HL-60/S4 (cell line): Measurements from ENCODE around the gene FCN2.

Experiments
- in situ Hi-C: fragments of 300-500 bp; cut with MboI; formaldehyde crosslinking; loops from 2 replicates; pipeline ENCODE4 v1.14.3; 2022; ENCODE audit warnings: low sequenced_read_pairs

FCN2 gene

GRCh38 chr9:134908524-134909309, 28.1 kb downstream of the FCN2 start:
- in situ Hi-C loops: no loop called here

GRCh38 chr9:134909511-134910481, 29.2 kb downstream of the FCN2 start:
- in situ Hi-C loops: no loop called here

- in situ Hi-C loops: no loop called here
These were observed 31.7 kb downstream of the FCN2 start for GRCh38 chr9:134912126-134912840.

- in situ Hi-C loops: no loop called here
These were observed 32.6 kb downstream of the FCN2 start for GRCh38 chr9:134913041-134913712.

- in situ Hi-C loops: no loop called here
These were observed 33.3 kb downstream of the FCN2 start for GRCh38 chr9:134913713-134914500.

- in situ Hi-C loops: no loop called here
These were observed 33.9 kb downstream of the FCN2 start for GRCh38 chr9:134914501-134914834.

GRCh38 chr9:134915046-134915985, 34.7 kb downstream of the FCN2 start:
- in situ Hi-C loops: no loop called here

- in situ Hi-C loops: no loop called here
These were observed 35.6 kb downstream of the FCN2 start for GRCh38 chr9:134916161-134916665.

GRCh38 chr9:134917431-134918373, 37.1 kb downstream of the FCN2 start, which contains the start of gene FCN1:
FCN1 (minus strand) TSS chr9:134917912; CDS start chr9:134917871, 41 bp downstream.
- in situ Hi-C loops: no loop called here

GRCh38 chr9:134918646-134919045, 38.0 kb downstream of the FCN2 start:
- in situ Hi-C loops: no loop called here

GRCh38 chr9:134919303-134919702, 38.7 kb downstream of the FCN2 start:
- in situ Hi-C loops: no loop called here

- in situ Hi-C loops: no loop called here
These were observed 41.7 kb downstream of the FCN2 start for GRCh38 chr9:134922066-134922931.

GRCh38 chr9:134922932-134923240, 42.3 kb downstream of the FCN2 start:
- in situ Hi-C loops: no loop called here

GRCh38 chr9:134923466-134923865, 42.9 kb downstream of the FCN2 start:
- in situ Hi-C loops: no loop called here

- in situ Hi-C loops: no loop called here
These were observed 44.5 kb downstream of the FCN2 start for GRCh38 chr9:134925011-134925511.

GRCh38 chr9:134928436-134929192, 48.0 kb downstream of the FCN2 start:
- in situ Hi-C loops: no loop called here
